GM12892 (cell line): ENCODE results near the gene ABCC2.

Experiments used
- POLR2A ChIP-seq: IDR thresholded peaks from 2 replicates; pipeline ENCODE4 v1.6.1; 2011; ENCODE audit warnings: low read depth, low read length, control low read depth
- POLR2AphosphoS5 ChIP-seq: IDR thresholded peaks from 2 replicates; pipeline ENCODE4 v1.6.1; 2011; ENCODE audit warnings: low read depth, low read length, control low read depth

- TF ChIP-seq POLR2A (no peak), POLR2AphosphoS5 (no peak)
These were observed 22.8 kb downstream of the ABCC2 start for GRCh38 chr10:99805190-99805589.
